A549 (cell line): Measurements from ENCODE around the gene LGR6.

Experiments used
- BHLHE40 ChIP-seq: IDR thresholded peaks from 2 replicates; pipeline ENCODE4 v1.6.1; 2012; ENCODE audit warnings: low read depth, low read length, inconsistent platforms
- CTCF ChIP-seq: fragments of >200 bp; sonication (Bioruptor Twin); formaldehyde crosslinking; IDR thresholded peaks from 3 replicates; pipeline ENCODE4 v1.5.1; 2016
- MAZ ChIP-seq: fragments of 150-350 bp; IDR thresholded peaks from 2 replicates; pipeline ENCODE4 v1.6.1; 2014; ENCODE audit warnings: antibody characterized with exemption, low read depth, low read length, borderline replicate concordance
- PHF8 ChIP-seq: fragments of 200-600 bp; sonication (generic); IDR thresholded peaks from 2 replicates; pipeline ENCODE4 v1.6.1; 2016; ENCODE audit warnings: low read depth, mild to moderate bottlenecking, antibody characterized with exemption, moderate library complexity, borderline replicate concordance
- POLR2A ChIP-seq: IDR thresholded peaks from 2 replicates; pipeline ENCODE4 v1.6.1; 2012; ENCODE audit warnings: mild to moderate bottlenecking, low read length
- REST ChIP-seq: fragments of 200-600 bp; sonication (generic); IDR thresholded peaks from 2 replicates; pipeline ENCODE4 v1.6.1; 2016; ENCODE audit warnings: antibody characterized with exemption, mild to moderate bottlenecking, moderate library complexity
- SREBF2 ChIP-seq: fragments of 450-650 bp; IDR thresholded peaks from 2 replicates; pipeline ENCODE4 v1.6.1; 2014; ENCODE audit warnings: mild to moderate bottlenecking, moderate library complexity
- ZNF302 ChIP-seq: fragments of 250-450 bp; sonication (Bioruptor Pico); IDR thresholded peaks from 2 replicates; pipeline ENCODE4 v1.9.0; 2021; ENCODE audit warnings: inconsistent platforms, mild to moderate bottlenecking, moderate library complexity
- TF ChIP-seq, protein P1 (sequence below): IDR thresholded peaks from 2 replicates; pipeline ENCODE4 v1.6.1; 2012

DNA sequence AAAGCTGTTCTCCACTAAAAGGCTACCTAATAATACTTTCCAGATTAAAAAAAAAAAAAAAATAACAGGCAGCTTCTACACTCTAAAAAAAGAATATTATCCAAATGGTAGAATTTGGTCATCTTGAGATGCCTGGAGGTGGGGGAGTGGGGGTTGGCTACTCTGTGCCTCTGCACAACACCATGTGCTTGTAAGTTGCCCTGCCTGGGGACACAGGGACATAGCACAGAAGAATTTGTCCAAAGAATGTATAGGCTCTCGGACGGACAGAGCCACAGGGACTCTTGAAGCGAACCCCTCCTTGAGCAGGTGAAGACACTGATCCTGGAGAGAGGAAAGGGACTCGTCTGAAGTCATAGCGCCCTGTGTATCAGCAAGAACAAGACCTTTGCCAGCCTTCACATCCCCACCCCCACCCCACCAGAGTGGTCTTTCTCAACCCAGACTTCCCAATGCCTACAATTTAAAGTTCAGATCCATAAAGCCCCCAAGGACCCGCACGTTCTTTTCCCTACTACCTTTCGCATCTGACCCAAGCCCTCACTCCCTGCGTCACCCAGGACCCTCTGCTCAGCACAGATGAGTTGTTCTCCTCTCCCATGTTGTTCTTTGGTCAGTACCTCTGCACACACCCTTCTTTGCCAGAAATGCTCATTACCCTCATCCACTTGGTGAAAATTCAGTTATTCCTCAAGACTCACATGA is 72.6 kb downstream of the LGR6 start:
- TF ChIP-seq, protein P1, sequence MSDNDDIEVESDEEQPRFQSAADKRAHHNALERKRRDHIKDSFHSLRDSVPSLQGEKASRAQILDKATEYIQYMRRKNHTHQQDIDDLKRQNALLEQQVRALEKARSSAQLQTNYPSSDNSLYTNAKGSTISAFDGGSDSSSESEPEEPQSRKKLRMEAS, result no peak
- TF ChIP-seq REST (no peak), CTCF (no peak), MAZ (no peak), ZNF302 (CRISPR knock-in tag) (no peak), SREBF2 (no peak), PHF8 (no peak), POLR2A (no peak), BHLHE40 (no peak)
